ENCODE measurements around the gene CXXC5.

GRCh38 chr5:139712412-139712811, 64.3 kb downstream of the CXXC5 start:
- TF ChIP-seq EZH2 (IDR thresholded peaks at IDR 0.05; ENCODE audit: borderline replicate concordance, low read length), result no peak
- TF ChIP-seq, protein P1, sequence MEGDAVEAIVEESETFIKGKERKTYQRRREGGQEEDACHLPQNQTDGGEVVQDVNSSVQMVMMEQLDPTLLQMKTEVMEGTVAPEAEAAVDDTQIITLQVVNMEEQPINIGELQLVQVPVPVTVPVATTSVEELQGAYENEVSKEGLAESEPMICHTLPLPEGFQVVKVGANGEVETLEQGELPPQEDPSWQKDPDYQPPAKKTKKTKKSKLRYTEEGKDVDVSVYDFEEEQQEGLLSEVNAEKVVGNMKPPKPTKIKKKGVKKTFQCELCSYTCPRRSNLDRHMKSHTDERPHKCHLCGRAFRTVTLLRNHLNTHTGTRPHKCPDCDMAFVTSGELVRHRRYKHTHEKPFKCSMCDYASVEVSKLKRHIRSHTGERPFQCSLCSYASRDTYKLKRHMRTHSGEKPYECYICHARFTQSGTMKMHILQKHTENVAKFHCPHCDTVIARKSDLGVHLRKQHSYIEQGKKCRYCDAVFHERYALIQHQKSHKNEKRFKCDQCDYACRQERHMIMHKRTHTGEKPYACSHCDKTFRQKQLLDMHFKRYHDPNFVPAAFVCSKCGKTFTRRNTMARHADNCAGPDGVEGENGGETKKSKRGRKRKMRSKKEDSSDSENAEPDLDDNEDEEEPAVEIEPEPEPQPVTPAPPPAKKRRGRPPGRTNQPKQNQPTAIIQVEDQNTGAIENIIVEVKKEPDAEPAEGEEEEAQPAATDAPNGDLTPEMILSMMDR (conservative IDR thresholded peaks at IDR 0.05 in 1 of 2, IDR thresholded peaks at IDR 0.05 in 1 of 2; ENCODE audit: extremely low read depth in 1 of 2, insufficient read depth in 1 of 2, low read depth in 1 of 2, low read length in 2 of 2), result no peak
